Measurements from ENCODE around the gene NFKBIB. TPM values are rescaled to one million over a fixed set of nuclear protein-coding genes. Genes with fewer than 3 reads are reported as not detected.

NFKBIB gene
- total and polyA plus RNA-seq, 2 donors (not counting 3 experiments of a cell fraction or from before 2014, with no cell fraction given), result 25.0 to 30.8 TPM

GRCh38 chr19:38905620-38906019 lies 5.9 kb downstream of the NFKBIB start:
- DNase-seq (ENCODE audit: low read depth, low spot score) (no peak), FAIRE-seq (no peak)
- H2AFZ ChIP-seq (ENCODE audit: low read depth, low read length), result no peak overlapping the region
- peaks cover 0 to 21% of the 10 kb centered on the region in 2 experiments for H3K36me3 ChIP-seq (ENCODE audit: control insufficient read depth in 2 of 2, extremely low read depth in 1 of 2, insufficient read depth in 2 of 2, low read length in 2 of 2)
- H4K20me1 ChIP-seq (replicated peaks; ENCODE audit: control insufficient read depth, extremely low read depth, insufficient read depth, low read length), result no peaks in the 10 kb centered on the region
- POLR2A ChIA-PET, result no interaction called here
- peaks cover 3% of the 10 kb centered on the region for H3K79me2 ChIP-seq (ENCODE audit: control insufficient read depth, insufficient read depth, low read length)
- no peak overlapping the region for H3K4me2 ChIP-seq (ENCODE audit: insufficient read depth, low read length)
- no peaks in the 10 kb centered on the region for H3K9me3 ChIP-seq (replicated peaks; ENCODE audit: control insufficient read depth, insufficient read depth, low read length)
- dilution Hi-C loops (cut with MboI; ENCODE audit: extremely low pct_ligation_motif_present, low sequenced_read_pairs), result no loop called here
- no peak overlapping the region for H3K27ac ChIP-seq (ENCODE audit: insufficient read depth, low read depth, low read length)
- H3K27me3 ChIP-seq (ENCODE audit: control insufficient read depth in 2 of 2, insufficient read depth in 2 of 2, low read length in 2 of 2), result no peaks in the 10 kb centered on the region
- H3K4me1 ChIP-seq (ENCODE audit: control insufficient read depth, extremely low read depth, insufficient read depth, low read length), result peaks cover 10% of the 10 kb centered on the region
- TF ChIP-seq MYC (IDR thresholded peaks at IDR 0.05; ENCODE audit: low read depth, low read length) (no peak), POLR2AphosphoS5 (IDR thresholded peaks at IDR 0.05; ENCODE audit: insufficient read depth, low read depth, low read length) (no peak), POLR2A (IDR thresholded peaks at IDR 0.05; ENCODE audit: low read depth, low read length) (no peak), GATA2 (IDR thresholded peaks at IDR 0.05; ENCODE audit: insufficient read depth, insufficient read length, low read depth, low read length) (no peak), MAX (IDR thresholded peaks at IDR 0.05; ENCODE audit: insufficient read depth, insufficient read length) (no peak), EZH2 (IDR thresholded peaks at IDR 0.05; ENCODE audit: borderline replicate concordance, low read depth, low read length, severe bottlenecking) (no peak), CTCF (IDR thresholded peaks at IDR 0.05; ENCODE audit: extremely low read depth in 1 of 2, insufficient read depth in 1 of 2, low read depth in 1 of 2, low read length in 2 of 2) (no peak), JUN (IDR thresholded peaks at IDR 0.05; ENCODE audit: borderline replicate concordance, insufficient read depth, insufficient read length, low read depth) (no peak), FOS (IDR thresholded peaks at IDR 0.05; ENCODE audit: borderline replicate concordance, insufficient read depth, low read length) (no peak)
- intact Hi-C loops (cut with micrococcal nuclease), result no loop called here
- H3K4me3 ChIP-seq (replicated peaks in 1 of 3; ENCODE audit: insufficient read depth in 1 of 3, low read depth in 1 of 3, low read length in 3 of 3), result no peak overlapping the region
- CTCF ChIA-PET, result interaction anchor here (1.4 kb wide), 1 partner anchor 18 kb away, joined by 6 read pairs; no protein-coding TSS in a partner anchor
- no peaks in the 10 kb centered on the region for H3K9me1 ChIP-seq (replicated peaks; ENCODE audit: control insufficient read depth, extremely low read depth, insufficient read depth, low read length)
- no peak overlapping the region for H3K9ac ChIP-seq (replicated peaks; ENCODE audit: extremely low read depth, insufficient read depth, low read length)
- no TSS peak for BruUV-seq (replicated peaks)

Measured in endothelial cell of umbilical vein (primary cell).